ENCODE measurements around the gene GMFB. TPM values are rescaled to one million over a fixed set of nuclear protein-coding genes. Genes with fewer than 3 reads are reported as not detected.

Gene GMFB
- total and polyA plus RNA-seq, 9 donors = 36.0 to 66.2 (median 50.4) TPM

- no peak overlapping the region for H3K4me3 ChIP-seq (ENCODE audit: low read length)
- H3K4me1 ChIP-seq (ENCODE audit: control insufficient read depth, insufficient read depth, low read length) = peaks cover 12% of the 10 kb centered on the region
- H3K27ac ChIP-seq (ENCODE audit: low read length) = no peak overlapping the region
- H3K27me3 ChIP-seq (ENCODE audit: control insufficient read depth, insufficient read depth, low read length) = no peaks in the 10 kb centered on the region
- H3K9me3 ChIP-seq (replicated peaks; ENCODE audit: control insufficient read depth, low read depth, low read length) = no peaks in the 10 kb centered on the region
- peaks cover 4% of the 10 kb centered on the region for H3K36me3 ChIP-seq (ENCODE audit: control insufficient read depth, insufficient read depth, low read length)
- no peak for DNase-seq
Measured at GRCh38 chr14:54483846-54484245, 4.9 kb downstream of the GMFB start.

DNA sequence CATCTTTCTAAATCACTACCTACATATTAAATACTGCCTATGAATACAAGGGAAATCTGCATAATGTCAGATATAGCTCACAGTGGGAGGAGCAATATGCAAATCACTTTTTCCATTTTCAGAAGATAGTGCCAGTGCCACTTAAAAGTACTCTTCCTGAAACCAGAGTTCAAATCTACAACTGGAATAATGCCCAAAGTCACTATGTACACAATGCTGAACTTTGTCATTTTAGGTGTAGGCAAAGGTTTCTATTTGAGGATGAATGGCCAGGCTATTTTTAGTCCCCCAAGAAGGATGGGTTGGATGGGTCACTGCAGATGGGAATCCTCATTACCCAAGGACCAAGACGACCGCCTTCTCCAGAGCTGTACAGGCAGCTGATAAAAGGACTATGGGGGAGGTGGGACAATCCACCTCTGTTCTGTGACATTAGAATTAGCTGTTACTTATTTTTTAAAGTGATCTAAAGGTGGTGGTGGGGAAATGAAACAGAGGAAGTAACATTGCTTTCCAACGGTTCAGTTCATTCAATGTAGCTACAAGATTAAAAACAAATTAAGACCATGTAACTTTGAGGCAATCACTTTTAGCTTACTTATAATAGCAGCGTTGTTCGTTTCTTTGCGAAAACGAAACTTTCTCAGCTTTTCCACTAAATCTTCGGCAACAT, 5.6 kb downstream of the GMFB start:
- Histone ChIP-seq H3K9me3 (replicated peaks; ENCODE audit: control insufficient read depth, low read depth, low read length) (no peaks in the 10 kb centered on the region), H3K36me3 (ENCODE audit: control insufficient read depth, insufficient read depth, low read length) (peaks cover 4% of the 10 kb centered on the region), H3K27ac (ENCODE audit: low read length) (no peak overlapping the region), H3K27me3 (ENCODE audit: control insufficient read depth, insufficient read depth, low read length) (no peaks in the 10 kb centered on the region), H3K4me3 (ENCODE audit: low read length) (no peak overlapping the region), H3K4me1 (ENCODE audit: control insufficient read depth, insufficient read depth, low read length) (peaks cover 10% of the 10 kb centered on the region)
- no CpG with 5 or more reads among the region's 8 CpGs for WGBS (ENCODE audit: insufficient coverage)
- DNase-seq = no peak

- no peak for DNase-seq
- H3K4me1 ChIP-seq (ENCODE audit: control insufficient read depth, insufficient read depth, low read length) = no peaks in the 10 kb centered on the region
- H3K27me3 ChIP-seq (ENCODE audit: control insufficient read depth, insufficient read depth, low read length) = no peaks in the 10 kb centered on the region
- no peaks in the 10 kb centered on the region for H3K9me3 ChIP-seq (replicated peaks; ENCODE audit: control insufficient read depth, low read depth, low read length)
- WGBS (ENCODE audit: insufficient coverage) = no CpG with 5 or more reads among the region's 2 CpGs
- no peak overlapping the region for H3K27ac ChIP-seq (ENCODE audit: low read length)
- H3K4me3 ChIP-seq (ENCODE audit: low read length) = no peak overlapping the region
- H3K36me3 ChIP-seq (ENCODE audit: control insufficient read depth, insufficient read depth, low read length) = peaks cover 4% of the 10 kb centered on the region
Measured at GRCh38 chr14:54481695-54482094, 7.1 kb downstream of the GMFB start.

DNA sequence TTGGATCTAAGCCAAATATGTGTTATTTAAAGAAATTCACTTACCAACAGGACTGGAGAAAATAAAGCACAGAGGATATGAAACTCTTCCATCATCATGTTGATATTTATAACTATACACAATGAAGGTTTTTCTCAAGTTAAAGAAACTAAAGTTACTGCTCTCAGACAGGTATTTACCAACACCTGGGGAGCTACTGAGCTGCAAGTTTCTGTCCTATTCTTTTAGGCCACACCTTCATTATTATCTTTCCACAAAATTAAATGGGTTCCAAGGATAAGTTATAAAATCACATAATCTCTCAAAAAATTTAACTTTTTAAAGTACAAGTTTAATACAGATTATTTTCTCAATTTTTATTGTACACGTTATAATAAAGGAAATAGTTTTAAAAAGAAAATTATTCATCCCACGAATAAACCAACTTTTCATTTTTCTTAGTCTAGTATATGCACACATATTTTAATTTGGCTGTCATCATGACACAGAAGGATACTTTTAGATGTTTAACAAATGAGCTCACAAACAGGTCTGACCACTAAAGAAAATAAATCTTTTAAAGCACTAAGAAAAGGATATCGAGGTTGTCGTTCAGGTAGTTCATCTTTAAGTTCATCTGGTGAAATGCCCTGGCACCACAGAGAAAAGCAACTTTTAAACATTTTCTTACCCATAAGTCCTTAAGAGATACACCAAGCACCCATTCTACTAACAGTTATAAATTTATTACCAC, 7.8 kb downstream of the GMFB start:
- H3K4me1 ChIP-seq (ENCODE audit: control insufficient read depth, insufficient read depth, low read length) = no peaks in the 10 kb centered on the region
- no peaks in the 10 kb centered on the region for H3K27me3 ChIP-seq (ENCODE audit: control insufficient read depth, insufficient read depth, low read length)
- DNase-seq = no peak
- peaks cover 4% of the 10 kb centered on the region for H3K36me3 ChIP-seq (ENCODE audit: control insufficient read depth, insufficient read depth, low read length)
- no peak overlapping the region for H3K27ac ChIP-seq (ENCODE audit: low read length)
- H3K9me3 ChIP-seq (replicated peaks; ENCODE audit: control insufficient read depth, low read depth, low read length) = no peaks in the 10 kb centered on the region
- 92% methylated on average over 2 of the region's 4 CpGs for WGBS (ENCODE audit: insufficient coverage)
- no peak overlapping the region for H3K4me3 ChIP-seq (ENCODE audit: low read length)

GRCh38 chr14:54478636-54479215, 10.1 kb downstream of the GMFB start:
- no peak overlapping the region for H3K4me3 ChIP-seq (ENCODE audit: low read length)
- peaks cover 4% of the 10 kb centered on the region for H3K36me3 ChIP-seq (ENCODE audit: control insufficient read depth, insufficient read depth, low read length)
- no peaks in the 10 kb centered on the region for H3K27me3 ChIP-seq (ENCODE audit: control insufficient read depth, insufficient read depth, low read length)
- no peaks in the 10 kb centered on the region for H3K4me1 ChIP-seq (ENCODE audit: control insufficient read depth, insufficient read depth, low read length)
- 43% methylated on average over 1 of the region's 3 CpGs for WGBS (ENCODE audit: insufficient coverage)
- H3K27ac ChIP-seq (ENCODE audit: low read length) = no peak overlapping the region
- peak; percentile 27 for DNase-seq
- H3K9me3 ChIP-seq (replicated peaks; ENCODE audit: control insufficient read depth, low read depth, low read length) = no peaks in the 10 kb centered on the region

GRCh38 chr14:54475911-54476310, 12.9 kb downstream of the GMFB start:
- H3K27me3 ChIP-seq (ENCODE audit: control insufficient read depth, insufficient read depth, low read length) = no peaks in the 10 kb centered on the region
- WGBS (ENCODE audit: insufficient coverage) = no CpG with 5 or more reads among the region's 4 CpGs
- peak overlapping the region; percentile 40 for H3K27ac ChIP-seq (ENCODE audit: low read length)
- peaks cover 7% of the 10 kb centered on the region for H3K36me3 ChIP-seq (ENCODE audit: control insufficient read depth, insufficient read depth, low read length)
- H3K9me3 ChIP-seq (replicated peaks; ENCODE audit: control insufficient read depth, low read depth, low read length) = no peaks in the 10 kb centered on the region
- H3K4me3 ChIP-seq (ENCODE audit: low read length) = no peak overlapping the region
- H3K4me1 ChIP-seq (ENCODE audit: control insufficient read depth, insufficient read depth, low read length) = peaks cover 4% of the 10 kb centered on the region
- peak; percentile 43 for DNase-seq

- Histone ChIP-seq H3K36me3 (ENCODE audit: control insufficient read depth, insufficient read depth, low read length) (peaks cover 7% of the 10 kb centered on the region), H3K9me3 (replicated peaks; ENCODE audit: control insufficient read depth, low read depth, low read length) (no peaks in the 10 kb centered on the region), H3K27me3 (ENCODE audit: control insufficient read depth, insufficient read depth, low read length) (no peaks in the 10 kb centered on the region), H3K4me1 (ENCODE audit: control insufficient read depth, insufficient read depth, low read length) (peaks cover 8% of the 10 kb centered on the region), H3K27ac (ENCODE audit: low read length) (peak overlapping the region; percentile 40), H3K4me3 (ENCODE audit: low read length) (no peak overlapping the region)
- peak; percentile 73 for DNase-seq
- no CpG with 5 or more reads among the region's 4 CpGs for WGBS (ENCODE audit: insufficient coverage)
Measured at GRCh38 chr14:54475187-54475899, 13.4 kb downstream of the GMFB start.

DNA sequence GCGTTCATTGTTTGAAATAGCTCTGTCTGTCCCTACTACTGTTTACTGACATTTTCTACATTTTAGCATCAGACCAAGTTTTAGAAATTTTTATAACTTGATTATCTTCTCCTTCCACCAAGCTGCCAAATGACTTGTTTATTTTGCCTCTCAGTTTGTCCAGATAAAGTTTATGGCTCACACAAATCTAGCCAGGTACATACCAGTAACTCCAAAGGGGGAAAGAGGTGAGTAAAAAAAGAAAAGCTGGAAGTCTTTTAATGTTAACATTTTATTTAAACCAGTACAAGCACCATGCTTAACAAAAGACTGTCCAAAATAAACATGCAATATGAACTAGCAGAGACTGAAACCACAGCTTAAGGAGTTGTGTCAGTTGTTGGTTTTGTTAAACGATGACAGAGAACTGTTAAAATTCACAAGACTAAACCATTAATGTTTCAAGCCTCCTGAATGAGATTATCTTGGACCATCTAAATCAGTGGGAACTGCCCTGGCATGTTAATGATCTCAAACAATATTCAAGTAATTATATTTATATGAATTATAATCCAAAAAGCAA, 14.5 kb downstream of the GMFB start:
- Histone ChIP-seq H3K27me3 (ENCODE audit: control insufficient read depth, insufficient read depth, low read length) (no peaks in the 10 kb centered on the region), H3K27ac (ENCODE audit: low read length) (no peak overlapping the region), H3K4me1 (ENCODE audit: control insufficient read depth, insufficient read depth, low read length) (peaks cover 8% of the 10 kb centered on the region), H3K9me3 (replicated peaks; ENCODE audit: control insufficient read depth, low read depth, low read length) (no peaks in the 10 kb centered on the region), H3K4me3 (ENCODE audit: low read length) (no peak overlapping the region), H3K36me3 (ENCODE audit: control insufficient read depth, insufficient read depth, low read length) (peaks cover 7% of the 10 kb centered on the region)
- no peak for DNase-seq
- 100% methylated on average over 1 of the region's 2 CpGs for WGBS (ENCODE audit: insufficient coverage)

DNA sequence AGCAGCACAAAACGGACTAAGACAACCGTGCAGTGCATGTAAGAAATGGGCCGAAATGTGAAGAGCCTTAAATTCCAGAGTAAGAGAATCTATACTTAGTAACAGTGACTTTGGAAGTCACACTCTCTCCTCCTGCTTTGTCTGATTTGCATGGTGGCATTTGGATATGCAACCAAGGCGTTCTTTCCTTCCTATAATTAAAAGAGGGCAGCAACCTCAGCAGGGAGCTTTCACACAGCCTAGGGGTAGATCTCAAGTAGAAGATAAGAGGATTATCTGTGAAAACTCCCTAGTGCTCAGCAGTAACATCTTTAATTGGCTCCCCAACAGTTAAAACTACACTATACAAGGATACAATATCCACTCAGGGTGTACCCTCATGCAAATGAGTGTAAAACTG, 16.5 kb downstream of the GMFB start:
- no peak overlapping the region for H3K27ac ChIP-seq (ENCODE audit: low read length)
- DNase-seq = no peak
- no CpG with 5 or more reads among the region's 4 CpGs for WGBS (ENCODE audit: insufficient coverage)
- H3K9me3 ChIP-seq (replicated peaks; ENCODE audit: control insufficient read depth, low read depth, low read length) = peaks cover 4% of the 10 kb centered on the region
- peaks cover 7% of the 10 kb centered on the region for H3K36me3 ChIP-seq (ENCODE audit: control insufficient read depth, insufficient read depth, low read length)
- H3K27me3 ChIP-seq (ENCODE audit: control insufficient read depth, insufficient read depth, low read length) = no peaks in the 10 kb centered on the region
- H3K4me1 ChIP-seq (ENCODE audit: control insufficient read depth, insufficient read depth, low read length) = peaks cover 8% of the 10 kb centered on the region
- H3K4me3 ChIP-seq (ENCODE audit: low read length) = no peak overlapping the region

DNA sequence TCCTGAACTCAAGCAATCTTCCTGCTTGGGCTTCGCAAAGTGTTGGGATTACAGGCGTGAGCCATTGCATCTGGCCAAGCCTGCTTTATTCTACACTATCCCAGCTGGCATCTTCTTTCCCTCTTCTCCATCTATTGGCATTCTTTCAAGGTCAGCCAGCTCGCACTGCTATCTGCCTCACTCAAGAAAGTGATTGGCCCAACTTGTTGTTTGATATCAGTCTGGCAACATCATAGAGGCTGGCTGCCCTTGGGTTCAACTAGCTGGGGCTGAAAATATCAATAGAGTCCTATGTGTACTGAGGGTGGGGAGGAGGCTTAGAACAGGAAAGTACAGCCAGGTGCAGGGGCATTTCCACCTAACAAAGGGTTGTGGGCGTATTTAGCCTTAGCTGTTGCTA, 17.1 kb downstream of the GMFB start:
- Histone ChIP-seq H3K4me3 (ENCODE audit: low read length) (no peak overlapping the region), H3K27me3 (ENCODE audit: control insufficient read depth, insufficient read depth, low read length) (no peaks in the 10 kb centered on the region), H3K9me3 (replicated peaks; ENCODE audit: control insufficient read depth, low read depth, low read length) (peaks cover 5% of the 10 kb centered on the region), H3K36me3 (ENCODE audit: control insufficient read depth, insufficient read depth, low read length) (peaks cover 7% of the 10 kb centered on the region), H3K4me1 (ENCODE audit: control insufficient read depth, insufficient read depth, low read length) (peaks cover 8% of the 10 kb centered on the region), H3K27ac (ENCODE audit: low read length) (no peak overlapping the region)
- 87% methylated on average over 2 of the region's 4 CpGs for WGBS (ENCODE audit: insufficient coverage)
- DNase-seq = no peak
